AG09309 (cell line): ENCODE results near the gene IL21R.
A peak's percentile ranks its signal among the peaks of the same experiment; 100 is the strongest.

Experiments used
- DNase-seq: peaks from one replicate; pipeline ENCODE4 v3.0.0-alpha.2; 2010; ENCODE audit warnings: low read depth
- H3K4me3 ChIP-seq: 2 replicates; pipeline ENCODE4 v1.5.1; 2011; ENCODE audit warnings: mild to moderate bottlenecking, low read depth, low read length, moderate library complexity; ENCODE audit not compliant: control insufficient read depth
- CTCF ChIP-seq: IDR thresholded peaks from 2 replicates; pipeline ENCODE4 v1.5.1; 2011; ENCODE audit warnings: mild to moderate bottlenecking, low read depth, low read length, inconsistent platforms; ENCODE audit not compliant: insufficient read depth, control insufficient read depth; ENCODE audit errors: missing control alignments

Gene IL21R

DNA sequence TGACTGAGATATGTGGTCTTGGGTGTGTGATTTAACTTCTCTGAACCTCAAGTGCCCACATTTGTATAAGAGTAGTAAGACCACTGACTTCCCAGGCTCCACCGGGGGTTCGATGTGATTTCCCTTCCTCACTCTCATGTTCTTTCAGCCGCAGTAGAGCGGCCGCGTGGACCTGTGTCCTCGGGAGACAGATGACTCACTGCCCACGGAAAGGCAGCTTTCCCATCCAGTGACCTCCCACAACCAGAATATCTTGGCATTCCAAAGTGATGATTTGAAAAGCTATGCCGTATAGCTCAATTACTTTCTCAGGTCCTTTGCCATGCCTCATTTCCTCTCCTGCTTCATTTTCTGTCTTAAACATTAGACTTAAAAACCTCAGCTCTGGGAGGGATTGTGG is 73.6 kb downstream of the IL21R start:
- TF ChIP-seq CTCF = no peak
- DNase-seq = peak; percentile 63
- H3K4me3 ChIP-seq = no peak overlapping the region

GRCh38 chr16:27476240-27476639 is 74.3 kb downstream of the IL21R start:
- DNase-seq = no peak
- no peak overlapping the region for H3K4me3 ChIP-seq
- no peak for TF ChIP-seq CTCF

- TF ChIP-seq CTCF = no peak
- no peak overlapping the region for H3K4me3 ChIP-seq
- DNase-seq = no peak
Observed at GRCh38 chr16:27480761-27481160, 78.8 kb downstream of the IL21R start.

DNA sequence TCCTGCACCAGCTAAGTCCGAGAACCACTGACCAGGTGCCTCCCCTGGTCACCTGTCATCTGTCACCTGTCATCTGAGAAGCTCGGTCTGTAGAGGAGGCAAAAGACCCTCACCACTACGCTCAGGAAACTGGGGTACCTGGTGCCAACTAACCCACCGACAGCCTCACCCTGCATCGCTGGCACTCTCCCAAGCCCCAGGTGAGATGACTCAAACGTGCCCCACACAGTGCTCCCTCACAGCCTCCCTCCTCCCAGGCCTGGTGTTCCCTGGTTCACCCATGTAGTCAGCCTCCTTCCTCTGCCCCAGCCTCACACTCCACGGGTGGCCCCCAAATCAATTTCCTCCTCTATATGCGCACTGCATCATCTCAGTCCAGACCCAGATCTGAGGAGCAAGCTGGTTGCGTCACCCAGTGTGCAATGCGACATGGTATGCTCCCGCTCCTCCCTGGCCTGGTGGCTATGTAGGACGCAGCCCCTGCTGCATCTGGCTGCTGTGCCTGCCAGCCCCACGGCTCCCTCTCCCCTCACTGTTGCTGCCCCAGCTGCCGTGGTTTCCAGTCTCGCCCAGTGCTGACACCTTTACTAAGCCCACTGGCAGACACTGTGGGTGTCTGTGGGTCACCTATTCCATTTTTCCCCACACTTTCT is 79.4 kb downstream of the IL21R start:
- TF ChIP-seq CTCF = no peak
- no peak overlapping the region for H3K4me3 ChIP-seq
- no peak for DNase-seq

DNA sequence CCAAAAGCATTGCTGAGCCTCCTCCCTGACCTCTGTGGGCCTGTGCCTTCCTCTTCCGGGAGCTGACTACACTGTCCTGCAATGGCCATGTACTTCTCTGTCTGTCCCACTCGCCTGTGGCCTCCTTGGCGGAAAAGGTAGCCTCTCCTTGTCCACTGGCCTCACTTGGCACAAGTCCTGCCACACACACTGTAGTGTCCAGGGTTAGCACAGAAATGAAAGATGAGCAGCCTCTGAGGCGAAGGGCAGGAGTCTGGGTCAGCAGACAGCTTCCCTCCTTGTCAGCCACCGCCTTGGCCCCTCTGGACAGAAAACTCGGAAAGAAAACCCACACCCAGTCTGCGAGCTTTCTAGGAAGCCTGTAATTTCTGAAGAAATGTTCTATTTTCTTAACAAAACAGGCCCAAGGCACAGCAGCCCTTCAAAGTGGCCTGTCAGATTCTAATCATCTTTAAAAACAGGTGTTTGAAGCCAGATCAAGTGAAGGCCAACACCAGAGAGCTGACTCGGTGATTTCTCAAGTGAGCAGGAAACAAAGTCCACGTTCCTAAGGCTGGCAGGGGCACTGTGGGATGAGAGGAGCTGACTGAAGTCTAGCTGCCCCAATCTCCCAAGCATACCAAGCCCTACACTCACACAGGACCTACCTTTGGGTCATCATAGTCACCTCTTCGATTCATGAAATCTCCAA is 80.6 kb downstream of the IL21R start:
- TF ChIP-seq CTCF = no peak
- no peak for DNase-seq
- H3K4me3 ChIP-seq = no peak overlapping the region

- H3K4me3 ChIP-seq = no peak overlapping the region
- no peak for DNase-seq
- no peak for TF ChIP-seq CTCF
Observed at GRCh38 chr16:27483088-27483437, 81.1 kb downstream of the IL21R start.
